HepG2 (cell line): Measurements from ENCODE around the gene CILP2. TPM values are rescaled to one million over a fixed set of nuclear protein-coding genes. Genes with fewer than 3 reads are reported as not detected.
A peak's percentile ranks its signal among the peaks of the same experiment; 100 is the strongest.

Experiments used
- ATF3 ChIP-seq: sonication (generic); formaldehyde crosslinking; IDR thresholded peaks from 2 replicates; pipeline ENCODE4 v1.4.0; 2020; ENCODE audit warnings: missing genetic modification reagents
- BCL3 ChIP-seq: sonication (generic); formaldehyde crosslinking; IDR thresholded peaks from 2 replicates; pipeline ENCODE4 v1.5.1; 2020; ENCODE audit warnings: mild to moderate bottlenecking, missing genetic modification reagents, moderate library complexity
- CBFB ChIP-seq: sonication (generic); formaldehyde crosslinking; IDR thresholded peaks from 2 replicates; pipeline ENCODE4 v1.4.0; 2020; ENCODE audit warnings: missing genetic modification reagents
- GABPA ChIP-seq, 2 experiments: IDR thresholded peaks; 2 replicates each; pipeline ENCODE4 v1.6.1; 2011 to 2016; ENCODE audit warnings: low read depth in 2 of 2, low read length in 1 of 2, missing biosample characterization in 1 of 2, missing genetic modification characterization in 1 of 2
- HNF4G ChIP-seq, 2 experiments: sonication (generic) in 1 of 2; formaldehyde crosslinking in 1 of 2; IDR thresholded peaks; 2 replicates each; pipeline versions ENCODE4 v1.4.0 to v1.6.1; 2011 to 2020; ENCODE audit warnings: borderline replicate concordance in 2 of 2, low read depth in 2 of 2, mild to moderate bottlenecking in 2 of 2, low read length in 1 of 2, missing genetic modification reagents in 1 of 2, moderate library complexity in 1 of 2
- HNRNPLL ChIP-seq: fragments of 200-400 bp; formaldehyde crosslinking; IDR thresholded peaks from 2 replicates; pipeline ENCODE4 v1.6.1; 2017; ENCODE audit warnings: mild to moderate bottlenecking, low read depth, low read length; ENCODE audit not compliant: poor library complexity, severe bottlenecking
- HOXA3 ChIP-seq: sonication (generic); formaldehyde crosslinking; IDR thresholded peaks from 2 replicates; pipeline ENCODE4 v1.5.0; 2020; ENCODE audit warnings: missing genetic modification reagents
- KAT8 ChIP-seq: IDR thresholded peaks from 2 replicates; pipeline ENCODE4 v1.6.1; 2016; ENCODE audit warnings: missing genetic modification reagents, missing compliant biosample characterization
- MIER3 ChIP-seq: IDR thresholded peaks from 2 replicates; pipeline ENCODE4 v1.6.1; 2016; ENCODE audit warnings: missing compliant biosample characterization, borderline replicate concordance
- NFIB ChIP-seq: sonication (generic); formaldehyde crosslinking; IDR thresholded peaks from 2 replicates; pipeline ENCODE4 v1.9.0; 2021; ENCODE audit warnings: missing genetic modification reagents, mild to moderate bottlenecking, borderline replicate concordance
- NR0B2 ChIP-seq: sonication (generic); formaldehyde crosslinking; IDR thresholded peaks from 2 replicates; pipeline ENCODE4 v1.4.0; 2020; ENCODE audit warnings: mild to moderate bottlenecking, missing genetic modification reagents
- NR2C2 ChIP-seq: sonication (generic); formaldehyde crosslinking; IDR thresholded peaks from 2 replicates; pipeline ENCODE4 v1.4.0; 2020; ENCODE audit warnings: missing genetic modification reagents, mild to moderate bottlenecking, moderate library complexity, borderline replicate concordance
- PPARG ChIP-seq: conservative IDR thresholded peaks from 2 replicates; pipeline ENCODE4 v1.6.1; 2016; ENCODE audit warnings: missing biosample characterization, missing genetic modification reagents
- SP2 ChIP-seq: sonication (generic); formaldehyde crosslinking; IDR thresholded peaks from 2 replicates; pipeline ENCODE4 v1.5.1; 2020; ENCODE audit warnings: mild to moderate bottlenecking, missing genetic modification reagents
- ZFP37 ChIP-seq: sonication (generic); formaldehyde crosslinking; IDR thresholded peaks from 2 replicates; pipeline ENCODE4 v1.4.0; 2020; ENCODE audit warnings: missing genetic modification reagents, borderline replicate concordance
- ZNF138 ChIP-seq: sonication (generic); formaldehyde crosslinking; IDR thresholded peaks from 2 replicates; pipeline ENCODE4 v1.5.0; 2020; ENCODE audit warnings: mild to moderate bottlenecking, low read depth, missing genetic modification reagents
- ZNF275 ChIP-seq: sonication (generic); formaldehyde crosslinking; IDR thresholded peaks from 2 replicates; pipeline ENCODE4 v1.8.0; 2022; ENCODE audit warnings: missing genetic modification reagents, mild to moderate bottlenecking, inconsistent platforms, borderline replicate concordance
- ZNF335 ChIP-seq: sonication (generic); formaldehyde crosslinking; IDR thresholded peaks from 2 replicates; pipeline ENCODE4 v1.4.0; 2020; ENCODE audit warnings: missing genetic modification reagents
- ZNF557 ChIP-seq: sonication (generic); formaldehyde crosslinking; IDR thresholded peaks from 2 replicates; pipeline ENCODE4 v1.4.0; 2020; ENCODE audit warnings: missing genetic modification reagents
- ZNF619 ChIP-seq: sonication (generic); formaldehyde crosslinking; IDR thresholded peaks from 2 replicates; pipeline ENCODE4 v1.4.0; 2020; ENCODE audit warnings: mild to moderate bottlenecking, missing genetic modification reagents
- ZNF720 ChIP-seq: sonication (generic); formaldehyde crosslinking; IDR thresholded peaks from 2 replicates; pipeline ENCODE4 v1.4.0; 2020; ENCODE audit warnings: missing genetic modification reagents
- ZXDC ChIP-seq: sonication (generic); formaldehyde crosslinking; IDR thresholded peaks from 2 replicates; pipeline ENCODE4 v1.5.0; 2020; ENCODE audit warnings: mild to moderate bottlenecking, missing genetic modification reagents
- polyA plus RNA-seq, 8 experiments: library from polyadenylated mRNA; depleted of rRNA in 3 of 8; stranded (reverse) in 7 of 8; unstranded in 1 of 8; fragments of >200 nt; fragmentation: Illumina TruSeq in 4 of 8; extraction: Trizol in 4 of 8; gene quantifications; 2 replicates each; pipeline versions ENCODE4 v1.2.1 to v1.2.3, GENCODE V29; 2011 to 2016; ENCODE audit warnings: low read depth in 4 of 8, missing spikeins in 1 of 8, mixed read lengths in 1 of 8; ENCODE audit not compliant: insufficient read depth in 1 of 8
- total RNA-seq, 5 experiments: library from RNA; depleted of rRNA; stranded (reverse); fragments of >200 nt; fragmentation: Illumina TruSeq; extraction: Trizol; gene quantifications; 2 replicates each; pipeline ENCODE4 v1.2.3, GENCODE V29; 2016; ENCODE audit warnings: low read depth in 1 of 5

Gene CILP2
- total and polyA plus RNA-seq, 2 of the 13 experiments (the other 11 are each of a cell fraction or from before 2014, with no cell fraction given), result 0.09 to 0.37 TPM

GRCh38 chr19:19515642-19516519 lies 22.2 kb upstream of the CILP2 start, which contains the start of gene NDUFA13 (continued):
- TF ChIP-seq BCL3 (CRISPR knock-in tag), result peak; percentile 84
- peak; percentile 97 for TF ChIP-seq GABPA (IDR thresholded peaks at IDR 0.05; ENCODE audit: low read depth, low read length)
- TF ChIP-seq GABPA (CRISPR knock-in tag; IDR thresholded peaks at IDR 0.05; ENCODE audit: low read depth), result peak; percentile 100
- peak; percentile 72 for TF ChIP-seq SP2
- peak; percentile 64; the same call in 1 of the 2 replicates for TF ChIP-seq CBFB (CRISPR knock-in tag)
- TF ChIP-seq KAT8, result peak; percentile 98
- TF ChIP-seq ATF3 (CRISPR knock-in tag), result 0 out of 2 replicates have a peak, but pooled peaks have one; percentile 34
- TF ChIP-seq ZNF275 (CRISPR knock-in tag), result no peak
- peak; percentile 77; the same call in 1 of the 2 replicates for TF ChIP-seq MIER3 (CRISPR knock-in tag)
- TF ChIP-seq HOXA3, result peak; percentile 100
- no peak for TF ChIP-seq ZNF720 (CRISPR knock-in tag)
- no peak for TF ChIP-seq ZNF557
- 0 out of 2 replicates have a peak, but pooled peaks have one; percentile 19 for TF ChIP-seq ZXDC (CRISPR knock-in tag)
- TF ChIP-seq NR0B2 (CRISPR knock-in tag), result no peak; the same call in 1 of the 2 replicates
- TF ChIP-seq ZNF138 (CRISPR knock-in tag), result no peak
- no peak for TF ChIP-seq NFIB (CRISPR knock-in tag)
- TF ChIP-seq HNRNPLL, result peak; percentile 36
- 0 out of 2 replicates have a peak, but pooled peaks have one; percentile 40 for TF ChIP-seq ZNF619 (CRISPR knock-in tag)
- no peak for TF ChIP-seq HNF4G (IDR thresholded peaks at IDR 0.05; ENCODE audit: borderline replicate concordance, low read depth, low read length)
- TF ChIP-seq HNF4G (CRISPR knock-in tag; IDR thresholded peaks at IDR 0.05; ENCODE audit: borderline replicate concordance, low read depth), result no peak
- TF ChIP-seq NR2C2 (CRISPR knock-in tag), result peak; percentile 95
- TF ChIP-seq ZNF335 (CRISPR knock-in tag), result 0 out of 2 replicates have a peak, but pooled peaks have one; percentile 41
- peak; percentile 52; the same call in 1 of the 2 replicates for TF ChIP-seq ZFP37
- TF ChIP-seq PPARG (CRISPR knock-in tag), result no peak
